ENCODE data around the gene CYP4A22. TPM values are rescaled to one million over a fixed set of nuclear protein-coding genes. Genes with fewer than 3 reads are reported as not detected.

The CYP4A22 gene
- total RNA-seq, 2 experiments from 2014 or later, result not detected

Other genes starting within 250 kb of the CYP4A22 start
- gene CYP4A11, start 196.0 kb upstream of the CYP4A22 start, total RNA-seq, result not detected
- gene CYP4X1, start 113.8 kb upstream of the CYP4A22 start, total RNA-seq, result not detected
- not detected for gene CYP4Z1, start 70.2 kb upstream of the CYP4A22 start, total RNA-seq
- gene PDZK1IP1, start 52.6 kb downstream of the CYP4A22 start, total RNA-seq, result not detected
- gene TAL1, start 94.8 kb downstream of the CYP4A22 start, total RNA-seq, result not detected
- gene STIL, start 176.7 kb downstream of the CYP4A22 start, total RNA-seq, result 10 to 100 TPM; 41.4 to 43.5 TPM
- gene CMPK1, start 196.3 kb downstream of the CYP4A22 start, total RNA-seq, result 100 to 1,000 TPM; 104 to 105 TPM

Measured in activated naive CD4-positive, alpha-beta T cell treated with anti-CD3 and anti-CD28 coated beads for 36 hours (primary cell).